GM20000 (cell line): Measurements from ENCODE around the gene MAP3K15.

Source experiments
- DNase-seq: peaks from one replicate; pipeline ENCODE4 v3.0.0; 2012; ENCODE audit warnings: low spot score
- TF ChIP-seq, protein P1 (sequence below): IDR thresholded peaks from 2 replicates; pipeline ENCODE4 v1.5.1; 2012; ENCODE audit warnings: mild to moderate bottlenecking, control low read depth; ENCODE audit errors: extremely low read depth, missing control alignments

MAP3K15 gene

DNA sequence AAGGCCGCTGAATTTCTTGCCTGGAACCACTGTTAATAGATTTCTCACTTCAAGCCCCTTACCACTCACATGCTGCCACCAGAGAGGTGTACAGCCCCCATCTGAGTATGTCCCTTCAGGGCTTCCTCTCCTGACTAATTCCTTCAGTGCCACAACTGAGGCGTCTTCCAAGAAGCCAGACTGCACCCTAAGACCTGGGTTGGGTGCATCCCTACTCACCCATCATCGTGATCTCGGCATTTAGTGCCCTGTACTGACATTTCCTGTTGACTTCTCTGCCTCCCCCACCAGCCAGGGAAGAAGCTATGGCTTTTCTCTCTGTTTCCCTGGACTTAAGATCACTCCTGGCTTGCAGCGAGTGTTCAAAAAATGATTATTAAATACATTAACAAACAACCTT lies 40.4 kb upstream of the MAP3K15 start:
- TF ChIP-seq, protein P1, sequence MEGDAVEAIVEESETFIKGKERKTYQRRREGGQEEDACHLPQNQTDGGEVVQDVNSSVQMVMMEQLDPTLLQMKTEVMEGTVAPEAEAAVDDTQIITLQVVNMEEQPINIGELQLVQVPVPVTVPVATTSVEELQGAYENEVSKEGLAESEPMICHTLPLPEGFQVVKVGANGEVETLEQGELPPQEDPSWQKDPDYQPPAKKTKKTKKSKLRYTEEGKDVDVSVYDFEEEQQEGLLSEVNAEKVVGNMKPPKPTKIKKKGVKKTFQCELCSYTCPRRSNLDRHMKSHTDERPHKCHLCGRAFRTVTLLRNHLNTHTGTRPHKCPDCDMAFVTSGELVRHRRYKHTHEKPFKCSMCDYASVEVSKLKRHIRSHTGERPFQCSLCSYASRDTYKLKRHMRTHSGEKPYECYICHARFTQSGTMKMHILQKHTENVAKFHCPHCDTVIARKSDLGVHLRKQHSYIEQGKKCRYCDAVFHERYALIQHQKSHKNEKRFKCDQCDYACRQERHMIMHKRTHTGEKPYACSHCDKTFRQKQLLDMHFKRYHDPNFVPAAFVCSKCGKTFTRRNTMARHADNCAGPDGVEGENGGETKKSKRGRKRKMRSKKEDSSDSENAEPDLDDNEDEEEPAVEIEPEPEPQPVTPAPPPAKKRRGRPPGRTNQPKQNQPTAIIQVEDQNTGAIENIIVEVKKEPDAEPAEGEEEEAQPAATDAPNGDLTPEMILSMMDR: no peak
- no peak for DNase-seq

DNA sequence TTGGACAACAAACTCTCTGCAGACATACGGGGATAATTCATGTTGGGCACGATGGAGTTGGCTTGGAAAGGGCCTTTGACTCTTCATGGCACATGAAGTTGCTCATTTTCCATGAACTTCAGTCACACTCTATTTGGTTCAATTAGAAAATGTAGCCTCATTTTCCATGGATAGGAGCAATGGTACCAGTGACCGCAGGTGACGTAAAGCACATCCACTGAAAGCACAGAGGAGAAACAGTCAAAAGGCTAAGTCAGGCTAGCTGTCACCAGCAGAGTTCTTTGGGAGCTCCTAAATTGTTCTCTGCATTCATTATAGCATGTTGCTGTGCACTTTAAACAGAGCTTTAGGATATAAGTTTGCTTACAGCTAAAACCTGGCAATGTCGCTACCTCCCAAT lies 39.9 kb upstream of the MAP3K15 start:
- TF ChIP-seq, protein P1: no peak

GRCh38 chrX:19554786-19555185 lies 39.5 kb upstream of the MAP3K15 start:
- no peak for DNase-seq
- TF ChIP-seq, protein P1: no peak

More for the DNA sequence above, 39.9 kb upstream of the MAP3K15 start:
- no peak for DNase-seq

DNA sequence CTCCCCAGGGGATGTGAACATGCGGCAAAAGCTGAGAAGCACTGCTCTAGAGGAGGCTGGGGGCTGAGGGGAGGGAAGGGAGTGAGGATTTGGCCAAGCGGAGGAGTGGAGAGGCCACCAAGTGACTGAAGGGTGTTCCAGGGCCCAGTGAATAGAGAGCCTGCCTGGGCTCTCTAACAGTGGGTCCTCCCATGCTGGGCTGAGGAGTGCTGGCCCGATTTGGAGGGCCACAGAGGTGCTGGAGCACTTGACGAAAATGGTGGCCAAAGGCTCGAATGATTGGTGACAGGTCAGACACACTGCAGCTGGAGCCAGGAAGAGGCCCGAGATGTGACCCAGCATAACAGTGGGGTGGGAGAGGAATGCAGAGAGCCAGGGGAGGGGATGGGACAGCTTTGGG lies 37.5 kb upstream of the MAP3K15 start:
- no peak for DNase-seq
- TF ChIP-seq, protein P1: no peak

DNA sequence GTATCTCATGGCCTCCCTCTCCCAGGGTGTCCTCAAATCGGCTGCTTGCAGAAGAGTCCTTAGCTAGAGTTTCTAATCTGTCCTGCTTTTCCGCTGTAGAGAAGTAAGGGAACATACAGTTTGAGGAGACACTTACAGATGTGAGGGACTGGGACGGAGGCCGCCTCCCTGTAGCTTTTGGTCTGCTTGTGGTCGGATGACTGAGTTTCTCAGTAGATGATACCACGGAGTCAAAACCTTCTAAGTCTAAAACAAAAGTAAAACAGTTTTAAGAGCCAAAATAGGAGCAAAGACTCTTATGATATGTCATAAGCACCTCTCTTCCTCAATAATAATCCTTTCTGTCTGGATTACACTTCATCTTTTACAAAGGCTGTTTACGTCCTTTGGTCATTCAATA lies 34.5 kb upstream of the MAP3K15 start:
- no peak for DNase-seq
- TF ChIP-seq, protein P1: no peak

DNA sequence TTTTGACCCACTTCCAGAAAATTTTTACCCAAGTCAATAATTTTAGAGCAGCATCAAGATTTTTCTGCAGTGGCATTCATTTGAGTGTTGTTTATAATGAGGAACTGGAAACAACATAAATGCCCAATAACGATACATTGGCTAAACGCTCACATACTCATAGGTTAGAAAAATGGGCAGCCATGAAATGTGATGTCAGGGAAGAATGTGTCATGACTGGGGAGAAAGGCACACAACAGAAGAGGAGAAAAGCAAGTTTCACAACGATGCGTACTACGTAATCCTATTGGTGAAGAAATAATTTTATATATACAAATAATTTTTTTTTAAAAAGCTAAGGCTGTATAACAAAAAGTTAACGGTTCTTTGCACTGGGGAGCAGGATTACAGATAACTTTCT lies 33.6 kb upstream of the MAP3K15 start:
- no peak for DNase-seq
- TF ChIP-seq, protein P1: no peak

DNA sequence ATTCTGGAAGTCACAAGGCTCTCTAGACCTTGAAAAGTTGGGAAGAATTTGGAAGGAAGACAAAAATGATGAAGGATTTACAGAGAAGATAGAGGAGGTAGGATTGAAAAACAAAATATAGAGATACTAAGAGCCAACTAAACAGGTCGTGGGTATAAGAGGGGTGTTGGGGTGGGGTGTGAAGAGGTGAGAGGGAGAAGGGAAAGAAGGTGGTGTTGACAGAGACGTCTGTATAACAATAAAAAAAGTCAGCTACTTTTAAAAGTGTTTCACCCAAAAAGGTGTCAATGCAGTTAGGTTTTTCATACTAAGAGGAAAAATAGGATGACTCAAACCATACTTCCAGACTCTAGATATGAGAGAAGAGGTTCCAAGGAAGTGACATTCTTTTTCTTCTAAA lies 33.0 kb upstream of the MAP3K15 start:
- no peak for DNase-seq
- TF ChIP-seq, protein P1: no peak
